OCI-LY7 (cell line): ENCODE data around the gene RPLP2.

Source experiments
- EZH2phosphoT487 ChIP-seq: fragments of 200-600 bp; sonication (generic); IDR thresholded peaks from 2 replicates; pipeline ENCODE4 v1.6.1; 2018; ENCODE audit warnings: low read depth, borderline replicate concordance, mild to moderate bottlenecking, mixed run types, antibody characterized with exemption, low read length, moderate library complexity, mixed read lengths
- TF ChIP-seq, protein P1 (sequence below): fragments of 200-600 bp; sonication (generic); conservative IDR thresholded peaks from 2 replicates; pipeline ENCODE4 v1.5.1; 2014; ENCODE audit warnings: mild to moderate bottlenecking, antibody characterized with exemption, low read length, moderate library complexity, mixed read lengths

DNA sequence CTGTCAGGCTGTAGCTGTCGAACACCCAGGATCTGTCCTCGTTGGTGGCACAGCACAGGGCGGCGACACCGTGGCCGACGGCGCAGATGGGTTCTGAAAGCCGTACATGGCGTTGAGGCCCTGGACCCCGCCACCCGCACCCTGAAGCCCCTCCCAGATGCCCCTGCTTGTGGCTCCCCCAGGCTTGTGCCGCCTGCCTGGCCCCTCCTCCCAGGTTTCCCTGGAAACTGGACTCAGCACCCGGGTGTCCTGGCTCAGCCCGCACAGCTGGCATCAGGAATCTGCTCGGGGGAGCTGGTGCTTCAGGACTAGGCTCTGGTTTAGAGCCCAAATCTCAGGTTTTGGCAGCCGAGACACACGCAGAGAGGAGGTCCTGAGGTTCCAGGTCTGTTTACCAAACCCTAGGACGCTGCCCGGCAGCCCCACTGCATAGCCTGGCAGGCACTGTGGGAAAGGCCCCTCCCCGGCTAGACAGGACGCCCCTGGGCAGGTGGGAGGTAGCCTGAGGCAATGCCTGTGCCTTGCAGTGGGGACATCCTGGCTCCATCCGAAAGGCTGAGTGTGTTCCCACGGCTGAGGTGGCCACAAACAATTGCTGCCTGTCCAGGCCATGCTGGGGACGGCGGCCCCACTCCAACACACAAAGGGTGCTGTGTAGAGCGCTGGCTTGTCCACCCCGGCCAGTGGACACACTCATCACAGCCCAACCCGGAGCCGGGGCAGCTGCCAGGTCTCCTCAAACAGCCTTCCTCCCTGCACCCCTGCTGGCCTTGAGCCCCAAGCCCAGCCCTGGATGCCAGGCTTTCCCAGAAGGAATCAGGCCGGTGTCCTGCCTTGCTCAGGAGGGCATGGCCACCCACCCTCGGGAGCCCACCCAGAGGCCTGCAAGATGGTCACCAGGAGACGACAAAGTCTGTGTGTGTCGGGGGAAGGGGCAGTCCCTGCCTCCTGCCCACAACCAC is 37.1 kb upstream of the RPLP2 start:
- TF ChIP-seq, protein P1, sequence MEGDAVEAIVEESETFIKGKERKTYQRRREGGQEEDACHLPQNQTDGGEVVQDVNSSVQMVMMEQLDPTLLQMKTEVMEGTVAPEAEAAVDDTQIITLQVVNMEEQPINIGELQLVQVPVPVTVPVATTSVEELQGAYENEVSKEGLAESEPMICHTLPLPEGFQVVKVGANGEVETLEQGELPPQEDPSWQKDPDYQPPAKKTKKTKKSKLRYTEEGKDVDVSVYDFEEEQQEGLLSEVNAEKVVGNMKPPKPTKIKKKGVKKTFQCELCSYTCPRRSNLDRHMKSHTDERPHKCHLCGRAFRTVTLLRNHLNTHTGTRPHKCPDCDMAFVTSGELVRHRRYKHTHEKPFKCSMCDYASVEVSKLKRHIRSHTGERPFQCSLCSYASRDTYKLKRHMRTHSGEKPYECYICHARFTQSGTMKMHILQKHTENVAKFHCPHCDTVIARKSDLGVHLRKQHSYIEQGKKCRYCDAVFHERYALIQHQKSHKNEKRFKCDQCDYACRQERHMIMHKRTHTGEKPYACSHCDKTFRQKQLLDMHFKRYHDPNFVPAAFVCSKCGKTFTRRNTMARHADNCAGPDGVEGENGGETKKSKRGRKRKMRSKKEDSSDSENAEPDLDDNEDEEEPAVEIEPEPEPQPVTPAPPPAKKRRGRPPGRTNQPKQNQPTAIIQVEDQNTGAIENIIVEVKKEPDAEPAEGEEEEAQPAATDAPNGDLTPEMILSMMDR: no peak
- TF ChIP-seq EZH2phosphoT487: no peak
